GM19328 (cell line): ENCODE data around the gene SLC26A11.
"Not testable (repeated sequence)": the region's sequence is repeated elsewhere in the genome, so short reads cannot be mapped to it uniquely, and the experiment has no call there.

ENCODE experiments used
- ATAC-seq: cut with Tn5 transposase; IDR thresholded peaks from one replicate; pipeline ENCODE4 v1.9.1; 2021; ENCODE audit warnings: mild to moderate bottlenecking, moderate library complexity; ENCODE audit not compliant: unreplicated experiment

Gene SLC26A11

GRCh38 chr17:80243526-80244433 is 23.6 kb downstream of the SLC26A11 start:
- ATAC-seq = no peak

GRCh38 chr17:80244448-80244847 is 24.2 kb downstream of the SLC26A11 start:
- not testable (repeated sequence) for ATAC-seq

- no peak for ATAC-seq
Observed at GRCh38 chr17:80244871-80245509, 24.8 kb downstream of the SLC26A11 start.

- no peak for ATAC-seq
Observed at GRCh38 chr17:80245566-80246265, 25.5 kb downstream of the SLC26A11 start.

- ATAC-seq = no peak
Observed at GRCh38 chr17:80246266-80246681, 26.0 kb downstream of the SLC26A11 start.

- no peak for ATAC-seq
Observed at GRCh38 chr17:80246726-80247125, 26.5 kb downstream of the SLC26A11 start.

GRCh38 chr17:80247561-80247960 is 27.3 kb downstream of the SLC26A11 start:
- no peak for ATAC-seq

GRCh38 chr17:80248001-80248893 is 28.0 kb downstream of the SLC26A11 start:
- ATAC-seq = no peak

- no peak for ATAC-seq
Observed at GRCh38 chr17:80248894-80249710, 28.9 kb downstream of the SLC26A11 start.

- ATAC-seq = no peak
Observed at GRCh38 chr17:80251966-80252365, 31.7 kb downstream of the SLC26A11 start.

- no peak for ATAC-seq
Observed at GRCh38 chr17:80252871-80253270, 32.6 kb downstream of the SLC26A11 start.

- ATAC-seq = no peak
Observed at GRCh38 chr17:80253631-80254395, 33.6 kb downstream of the SLC26A11 start.

- no peak for ATAC-seq
Observed at GRCh38 chr17:80254396-80255251, 34.4 kb downstream of the SLC26A11 start.

- no peak for ATAC-seq
Observed at GRCh38 chr17:80256034-80256350, 35.8 kb downstream of the SLC26A11 start.

- ATAC-seq = no peak
Observed at GRCh38 chr17:80257716-80258213, 37.5 kb downstream of the SLC26A11 start.

GRCh38 chr17:80258296-80258695 is 38.1 kb downstream of the SLC26A11 start:
- ATAC-seq = not testable (repeated sequence)

- ATAC-seq = no peak
Observed at GRCh38 chr17:80259457-80260068, 39.3 kb downstream of the SLC26A11 start.
